OCI-LY7 (cell line): ENCODE results near the gene MBD3L2. TPM values are rescaled to one million over a fixed set of nuclear protein-coding genes. Genes with fewer than 3 reads are reported as not detected.
"Not testable (repeated sequence)": the region's sequence is repeated elsewhere in the genome, so short reads cannot be mapped to it uniquely, and the experiment has no call there.

Experiments used
- BruUV-seq: library from RNA; stranded (reverse); fragments of 400-500 nt; replicated peaks from 2 replicates; lab custom pipeline; 2021; lab: Mats Ljungman, UMichigan
- CTCF ChIA-PET: fragments of 300-600 bp; sonication (Branson Sonifier 250); formaldehyde crosslinking; loops from one replicate; lab custom pipeline; 2022; ENCODE audit warnings: antibody characterized with exemption; ENCODE audit not compliant: unreplicated experiment; lab: Charles Lee
- POLR2A ChIA-PET: fragments of 300-600 bp; sonication (Branson Sonifier 250); formaldehyde crosslinking; loops from one replicate; lab custom pipeline; 2022; ENCODE audit warnings: antibody characterized with exemption; lab: Charles Lee
- DNase-seq: peaks from one replicate; pipeline ENCODE4 v3.0.0-alpha.2; 2015; ENCODE audit warnings: low spot score
- H2AFZ ChIP-seq: fragments of 200-600 bp; sonication (generic), shearing (Covaris generic); 2 replicates; pipeline ENCODE4 v1.6.1; 2014; ENCODE audit warnings: mild to moderate bottlenecking, antibody characterized with exemption, low read length, moderate library complexity
- H3K27ac ChIP-seq: fragments of 200-600 bp; sonication (generic); 2 replicates; pipeline ENCODE4 v1.5.1; 2014; ENCODE audit warnings: mixed run types, low read depth, mild to moderate bottlenecking, moderate library complexity, low read length, inconsistent platforms; ENCODE audit not compliant: poor library complexity, severe bottlenecking
- H3K36me3 ChIP-seq: fragments of 200-600 bp; sonication (generic); 2 replicates; pipeline ENCODE4 v1.6.1; 2014; ENCODE audit warnings: mild to moderate bottlenecking, antibody characterized with exemption, low read length, moderate library complexity, mixed read lengths; ENCODE audit not compliant: insufficient read depth
- H3K4me1 ChIP-seq: fragments of 200-600 bp; sonication (generic); 2 replicates; pipeline ENCODE4 v1.5.1; 2014; ENCODE audit warnings: mild to moderate bottlenecking, low read length; ENCODE audit not compliant: insufficient read depth, poor library complexity, severe bottlenecking
- H3K4me2 ChIP-seq: fragments of 200-600 bp; sonication (generic); 2 replicates; pipeline ENCODE4 v1.6.1; 2014; ENCODE audit warnings: mild to moderate bottlenecking, low read length
- H3K4me3 ChIP-seq: fragments of 200-600 bp; sonication (generic); 2 replicates; pipeline ENCODE4 v1.5.1; 2014; ENCODE audit warnings: mild to moderate bottlenecking, low read depth, low read length; ENCODE audit not compliant: poor library complexity, severe bottlenecking
- H3K79me2 ChIP-seq: fragments of 200-600 bp; sonication (generic); 2 replicates; pipeline ENCODE4 v1.6.1; 2016; ENCODE audit warnings: low read depth, mild to moderate bottlenecking, low read length, moderate library complexity, mixed read lengths; ENCODE audit not compliant: insufficient read depth
- H3K9me2 ChIP-seq: fragments of 200-600 bp; sonication (generic); 2 replicates; pipeline ENCODE4 v1.6.1; 2016; ENCODE audit warnings: mild to moderate bottlenecking, low read length, mixed read lengths; ENCODE audit not compliant: insufficient read depth
- H3K9me3 ChIP-seq: fragments of 200-600 bp; sonication (generic); 2 replicates; pipeline ENCODE4 v1.6.1; 2014; ENCODE audit warnings: mild to moderate bottlenecking, mixed run types, low read length, mixed read lengths
- H4K20me1 ChIP-seq: fragments of 200-600 bp; sonication (generic); 2 replicates; pipeline ENCODE4 v1.6.1; 2014; ENCODE audit warnings: mild to moderate bottlenecking, antibody characterized with exemption, low read length, moderate library complexity, mixed read lengths; ENCODE audit not compliant: insufficient read depth
- EZH2phosphoT487 ChIP-seq: fragments of 200-600 bp; sonication (generic); IDR thresholded peaks from 2 replicates; pipeline ENCODE4 v1.6.1; 2018; ENCODE audit warnings: low read depth, borderline replicate concordance, mild to moderate bottlenecking, mixed run types, antibody characterized with exemption, low read length, moderate library complexity, mixed read lengths
- intact Hi-C: fragments of 100-400 bp; cut with micrococcal nuclease; formaldehyde crosslinking; loops from one replicate; pipeline ENCODE4 v1.10.0; 2022; ENCODE audit not compliant: unreplicated experiment
- total RNA-seq, 2 experiments: library from RNA; depleted of rRNA in 1 of 2; stranded (reverse); fragments of >200 nt in 1 of 2; shearing (Covaris generic) in 1 of 2; gene quantifications; 2 replicates each; pipeline ENCODE4 v1.2.3, GENCODE V29; 2014 to 2022
- TF ChIP-seq, protein P1 (sequence below): fragments of 200-600 bp; sonication (generic); conservative IDR thresholded peaks from 2 replicates; pipeline ENCODE4 v1.5.1; 2014; ENCODE audit warnings: mild to moderate bottlenecking, antibody characterized with exemption, low read length, moderate library complexity, mixed read lengths

MBD3L2 gene
- total RNA-seq, 2 experiments from 2014 or later: not detected

DNA sequence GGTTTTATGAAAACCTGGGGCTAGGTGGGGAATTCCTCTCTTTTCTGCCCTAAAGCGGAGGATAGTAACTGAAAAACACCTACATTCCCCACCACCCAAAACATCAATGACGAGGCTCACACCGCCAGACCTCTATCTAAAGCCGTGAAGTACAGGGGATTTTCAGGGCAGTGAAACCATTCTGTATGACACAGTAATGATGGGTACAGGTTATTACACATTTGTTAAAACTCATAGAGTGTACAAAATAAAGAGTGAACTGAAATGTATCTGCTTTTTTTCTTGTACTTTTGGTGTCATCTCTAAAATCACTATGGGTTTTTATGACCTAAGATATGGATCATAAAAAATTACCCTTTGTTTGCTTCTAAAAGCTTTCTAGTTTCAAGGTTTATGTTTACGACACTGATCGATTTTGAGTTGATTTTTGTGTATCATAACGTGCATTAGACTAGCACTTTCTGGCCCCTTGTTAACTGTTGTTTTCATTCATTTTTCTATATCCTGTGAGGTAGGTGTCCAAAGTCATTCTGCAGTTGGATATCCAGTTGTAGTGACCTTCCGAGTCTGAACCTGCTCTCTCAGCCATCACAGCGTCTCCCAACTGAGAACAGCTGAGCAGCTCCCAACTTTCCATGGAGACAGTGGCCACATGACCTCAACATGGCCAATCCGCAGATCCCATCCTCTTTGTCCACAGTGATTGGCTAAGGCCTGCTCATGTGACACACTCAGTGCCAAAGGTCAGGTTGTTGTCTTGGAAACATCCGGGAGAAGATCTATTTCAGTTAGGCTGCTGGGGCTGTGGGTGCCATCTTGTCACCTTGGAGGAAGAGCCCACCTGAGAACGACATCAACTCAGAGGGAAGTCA is 38.2 kb upstream of the MBD3L2 start:
- no peak for DNase-seq
- Histone ChIP-seq H3K9me3 (no peaks in the 10 kb centered on the region), H3K79me2 (no peaks in the 10 kb centered on the region), H3K36me3 (no peaks in the 10 kb centered on the region), H3K4me2 (no peak overlapping the region), H3K27ac (no peak overlapping the region), H4K20me1 (no peaks in the 10 kb centered on the region), H3K4me3 (no peak overlapping the region), H3K4me1 (no peaks in the 10 kb centered on the region), H3K9me2 (no peaks in the 10 kb centered on the region), H2AFZ (no peak overlapping the region)
- CTCF ChIA-PET: no interaction called here
- POLR2A ChIA-PET: no interaction called here
- intact Hi-C loops: no loop called here
- no peak for TF ChIP-seq EZH2phosphoT487
- TF ChIP-seq, protein P1, sequence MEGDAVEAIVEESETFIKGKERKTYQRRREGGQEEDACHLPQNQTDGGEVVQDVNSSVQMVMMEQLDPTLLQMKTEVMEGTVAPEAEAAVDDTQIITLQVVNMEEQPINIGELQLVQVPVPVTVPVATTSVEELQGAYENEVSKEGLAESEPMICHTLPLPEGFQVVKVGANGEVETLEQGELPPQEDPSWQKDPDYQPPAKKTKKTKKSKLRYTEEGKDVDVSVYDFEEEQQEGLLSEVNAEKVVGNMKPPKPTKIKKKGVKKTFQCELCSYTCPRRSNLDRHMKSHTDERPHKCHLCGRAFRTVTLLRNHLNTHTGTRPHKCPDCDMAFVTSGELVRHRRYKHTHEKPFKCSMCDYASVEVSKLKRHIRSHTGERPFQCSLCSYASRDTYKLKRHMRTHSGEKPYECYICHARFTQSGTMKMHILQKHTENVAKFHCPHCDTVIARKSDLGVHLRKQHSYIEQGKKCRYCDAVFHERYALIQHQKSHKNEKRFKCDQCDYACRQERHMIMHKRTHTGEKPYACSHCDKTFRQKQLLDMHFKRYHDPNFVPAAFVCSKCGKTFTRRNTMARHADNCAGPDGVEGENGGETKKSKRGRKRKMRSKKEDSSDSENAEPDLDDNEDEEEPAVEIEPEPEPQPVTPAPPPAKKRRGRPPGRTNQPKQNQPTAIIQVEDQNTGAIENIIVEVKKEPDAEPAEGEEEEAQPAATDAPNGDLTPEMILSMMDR: no peak
- no TSS peak for BruUV-seq

DNA sequence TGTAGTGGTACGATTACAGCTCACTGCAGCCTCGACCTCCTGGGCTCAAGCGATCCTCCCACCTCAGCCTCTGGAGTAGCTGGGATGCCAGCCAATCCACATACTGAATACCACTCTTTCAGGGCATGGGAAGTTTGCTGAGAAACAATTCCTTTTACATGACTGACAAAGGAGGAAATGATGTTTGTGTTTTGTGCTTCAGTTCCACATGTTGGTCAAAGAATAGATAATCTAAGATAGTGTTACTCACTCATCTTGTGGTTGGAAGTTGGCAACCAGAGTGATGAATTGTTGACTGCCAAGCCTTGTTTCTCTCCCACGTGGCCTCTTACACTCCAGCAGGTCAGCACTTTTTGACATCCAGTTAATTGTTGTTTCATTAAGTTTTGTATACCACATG is 35.4 kb upstream of the MBD3L2 start:
- CTCF ChIA-PET: no interaction called here
- no peak for TF ChIP-seq EZH2phosphoT487
- TF ChIP-seq, protein P1: no peak
- intact Hi-C loops: no loop called here

DNA sequence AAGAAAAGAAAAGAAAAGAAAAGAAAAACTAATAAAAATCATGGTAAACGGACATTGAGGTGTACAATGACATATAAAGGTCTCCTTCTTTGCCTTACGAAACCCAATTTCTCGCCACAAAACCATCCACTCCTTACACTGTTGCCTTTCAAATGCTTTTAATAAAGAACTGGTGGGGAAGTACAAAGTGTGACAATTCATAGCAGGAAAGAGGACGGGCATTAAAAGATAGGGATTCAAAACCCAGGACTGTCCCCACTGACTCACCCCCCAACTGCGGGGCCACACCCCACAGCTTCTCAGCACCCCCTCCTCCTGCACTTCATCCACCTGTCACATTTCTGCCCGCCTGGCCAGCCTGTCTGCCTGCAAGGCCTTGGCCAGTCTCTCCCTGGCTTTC is 30.3 kb upstream of the MBD3L2 start:
- CTCF ChIA-PET: no interaction called here

More for the DNA sequence above, 35.4 kb upstream of the MBD3L2 start:
- Histone ChIP-seq H3K4me1 (no peaks in the 10 kb centered on the region), H2AFZ (no peak overlapping the region), H3K9me3 (no peaks in the 10 kb centered on the region), H3K79me2 (no peaks in the 10 kb centered on the region), H3K9me2 (no peaks in the 10 kb centered on the region), H3K4me2 (no peak overlapping the region), H4K20me1 (no peaks in the 10 kb centered on the region), H3K27ac (no peak overlapping the region), H3K4me3 (no peak overlapping the region), H3K36me3 (no peaks in the 10 kb centered on the region)
- POLR2A ChIA-PET: no interaction called here
- DNase-seq: no peak
- no TSS peak for BruUV-seq

DNA sequence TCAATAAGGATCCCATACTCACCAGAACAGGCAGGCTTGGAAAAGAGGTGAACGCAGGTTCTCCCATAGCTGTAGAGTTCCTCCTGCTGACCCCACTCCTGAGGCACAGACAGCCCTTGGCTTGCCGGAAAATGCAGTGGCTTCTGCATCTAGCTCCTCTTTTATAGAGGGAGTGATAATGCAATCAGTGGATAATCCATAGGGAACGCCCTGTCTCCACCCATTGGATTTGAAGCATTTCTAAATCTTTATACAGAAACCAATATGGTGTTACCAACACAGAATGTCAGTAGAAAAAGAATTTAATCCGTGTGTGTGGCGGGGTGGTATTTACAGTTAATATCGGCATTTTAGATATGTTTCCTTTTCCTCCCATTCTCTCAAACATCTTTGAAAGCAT is 27.8 kb upstream of the MBD3L2 start, which contains the start of gene MBD3L2B:
Gene MBD3L2B (minus strand): TSS at position 101 of the 400 bp plus-strand sequence. CDS start 34 bp downstream, at position 67.
- intact Hi-C loops, H3K4me3 ChIP-seq, CTCF ChIA-PET, H2AFZ ChIP-seq, H3K79me2 ChIP-seq, POLR2A ChIA-PET, H3K36me3 ChIP-seq, H3K4me1 ChIP-seq, DNase-seq, H3K27ac ChIP-seq, H3K4me2 ChIP-seq, H3K9me2 ChIP-seq, H3K9me3 ChIP-seq, H4K20me1 ChIP-seq, BruUV-seq: not testable (repeated sequence)

More for the DNA sequence above, 30.3 kb upstream of the MBD3L2 start:
- TF ChIP-seq, protein P1: no peak
- TF ChIP-seq EZH2phosphoT487: no peak
- H3K27ac ChIP-seq: no peak overlapping the region
- H3K36me3 ChIP-seq: no peaks in the 10 kb centered on the region
- no peaks in the 10 kb centered on the region for H4K20me1 ChIP-seq
- no TSS peak for BruUV-seq
- H3K9me3 ChIP-seq: no peaks in the 10 kb centered on the region
- no peaks in the 10 kb centered on the region for H3K4me1 ChIP-seq
- no peak overlapping the region for H3K4me3 ChIP-seq
- no peak for DNase-seq
- no peaks in the 10 kb centered on the region for H3K79me2 ChIP-seq
- H3K4me2 ChIP-seq: no peak overlapping the region
- no peaks in the 10 kb centered on the region for H3K9me2 ChIP-seq
- POLR2A ChIA-PET: no interaction called here
- intact Hi-C loops: no loop called here
- no peak overlapping the region for H2AFZ ChIP-seq
